GM12891 (cell line): ENCODE results near the gene FAM9C.

Experiments
- PAX5 ChIP-seq: IDR thresholded peaks from 2 replicates; pipeline ENCODE4 v1.6.1; 2011; ENCODE audit warnings: low read length, moderate library complexity, mild to moderate bottlenecking; ENCODE audit not compliant: insufficient read depth, severe bottlenecking
- POLR2A ChIP-seq: IDR thresholded peaks from 2 replicates; pipeline ENCODE4 v1.6.1; 2011; ENCODE audit warnings: low read depth, low read length, control low read depth
- POLR2AphosphoS5 ChIP-seq: IDR thresholded peaks from 2 replicates; pipeline ENCODE4 v1.6.1; 2011; ENCODE audit warnings: low read depth, low read length, control low read depth
- SPI1 ChIP-seq: IDR thresholded peaks from 2 replicates; pipeline ENCODE4 v1.6.1; 2011; ENCODE audit warnings: low read depth, low read length, control low read depth
- TAF1 ChIP-seq: IDR thresholded peaks from 2 replicates; pipeline ENCODE4 v1.6.1; 2011; ENCODE audit warnings: low read depth, low read length, control low read depth

- TF ChIP-seq POLR2A: no peak
- no peak for TF ChIP-seq POLR2AphosphoS5
- no peak for TF ChIP-seq PAX5
- TF ChIP-seq TAF1: no peak
- 0 out of 2 replicates have a peak, but pooled peaks have one; percentile 31 for TF ChIP-seq SPI1
Measured at GRCh38 chrX:13029887-13030771, 14.3 kb downstream of the FAM9C start.
